ENCODE results near the gene SRXN1.

DNA sequence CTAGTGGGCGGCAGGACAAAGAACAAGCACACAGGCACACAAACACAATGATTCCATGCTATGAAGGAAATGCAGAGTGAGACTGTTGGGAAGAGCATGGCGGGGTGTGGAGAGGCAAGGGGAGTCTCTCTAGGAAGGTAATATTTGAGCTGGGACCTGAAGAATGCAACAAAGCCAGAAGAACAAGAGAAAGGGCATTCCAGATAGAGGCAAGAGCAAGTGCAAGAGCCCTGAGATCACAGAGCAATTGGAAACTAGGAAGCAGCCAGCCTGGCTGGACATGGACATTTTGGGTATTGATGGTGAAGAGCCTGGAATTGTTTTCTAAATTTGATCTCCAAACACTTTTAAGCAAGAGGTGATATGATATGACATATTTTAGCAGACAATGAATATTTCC, 15.4 kb downstream of the SRXN1 start:
- TF ChIP-seq POLR2A (IDR thresholded peaks at IDR 0.05), result no peak
- TF ChIP-seq, protein P1, sequence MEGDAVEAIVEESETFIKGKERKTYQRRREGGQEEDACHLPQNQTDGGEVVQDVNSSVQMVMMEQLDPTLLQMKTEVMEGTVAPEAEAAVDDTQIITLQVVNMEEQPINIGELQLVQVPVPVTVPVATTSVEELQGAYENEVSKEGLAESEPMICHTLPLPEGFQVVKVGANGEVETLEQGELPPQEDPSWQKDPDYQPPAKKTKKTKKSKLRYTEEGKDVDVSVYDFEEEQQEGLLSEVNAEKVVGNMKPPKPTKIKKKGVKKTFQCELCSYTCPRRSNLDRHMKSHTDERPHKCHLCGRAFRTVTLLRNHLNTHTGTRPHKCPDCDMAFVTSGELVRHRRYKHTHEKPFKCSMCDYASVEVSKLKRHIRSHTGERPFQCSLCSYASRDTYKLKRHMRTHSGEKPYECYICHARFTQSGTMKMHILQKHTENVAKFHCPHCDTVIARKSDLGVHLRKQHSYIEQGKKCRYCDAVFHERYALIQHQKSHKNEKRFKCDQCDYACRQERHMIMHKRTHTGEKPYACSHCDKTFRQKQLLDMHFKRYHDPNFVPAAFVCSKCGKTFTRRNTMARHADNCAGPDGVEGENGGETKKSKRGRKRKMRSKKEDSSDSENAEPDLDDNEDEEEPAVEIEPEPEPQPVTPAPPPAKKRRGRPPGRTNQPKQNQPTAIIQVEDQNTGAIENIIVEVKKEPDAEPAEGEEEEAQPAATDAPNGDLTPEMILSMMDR (IDR thresholded peaks at IDR 0.05), result no peak
